ENCODE results near the gene PAX8.

Gene PAX8

GRCh38 chr2:113181258-113182051, 97.3 kb downstream of the PAX8 start:
- DNase-seq: no peak

GRCh38 chr2:113180131-113180946, 98.4 kb downstream of the PAX8 start:
- no peak for DNase-seq

GRCh38 chr2:113179446-113180045, 99.2 kb downstream of the PAX8 start:
- no peak for DNase-seq

GRCh38 chr2:113178891-113179290, 99.8 kb downstream of the PAX8 start:
- DNase-seq: no peak

- DNase-seq: no peak
Measured at GRCh38 chr2:113178069-113178746, 100.5 kb downstream of the PAX8 start.

DNA sequence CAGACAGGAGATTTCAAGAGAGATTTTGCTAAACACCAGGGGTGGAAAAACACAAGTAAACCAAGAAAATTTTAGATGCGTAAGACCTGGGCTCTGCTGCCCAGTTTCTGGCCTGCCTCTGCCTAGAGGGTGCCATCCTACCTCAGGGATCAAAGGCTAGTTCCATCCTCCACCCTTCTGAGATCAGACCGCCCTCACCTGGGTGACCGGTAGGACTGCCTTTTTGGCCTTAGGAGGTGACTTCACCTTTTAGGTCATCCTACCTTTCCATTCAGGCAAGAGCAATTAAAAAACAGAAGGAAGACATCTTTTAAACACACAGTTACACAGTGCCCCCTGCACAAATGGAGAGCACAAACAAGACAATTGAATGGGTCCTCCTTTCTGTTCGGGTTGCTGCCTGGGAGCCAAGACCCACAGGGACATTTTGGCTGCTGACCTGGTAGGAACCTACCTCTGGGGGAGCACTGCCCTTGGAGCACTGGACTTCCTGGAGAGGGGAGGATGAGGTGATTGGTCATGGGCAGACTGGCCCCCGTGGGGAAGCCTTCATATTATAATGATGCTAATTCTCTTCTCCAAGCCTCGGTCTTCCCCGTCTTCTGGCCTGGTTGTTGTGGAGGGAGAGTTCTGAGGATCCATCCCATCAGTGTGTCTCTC, 101.9 kb downstream of the PAX8 start:
- no peak for DNase-seq

DNA sequence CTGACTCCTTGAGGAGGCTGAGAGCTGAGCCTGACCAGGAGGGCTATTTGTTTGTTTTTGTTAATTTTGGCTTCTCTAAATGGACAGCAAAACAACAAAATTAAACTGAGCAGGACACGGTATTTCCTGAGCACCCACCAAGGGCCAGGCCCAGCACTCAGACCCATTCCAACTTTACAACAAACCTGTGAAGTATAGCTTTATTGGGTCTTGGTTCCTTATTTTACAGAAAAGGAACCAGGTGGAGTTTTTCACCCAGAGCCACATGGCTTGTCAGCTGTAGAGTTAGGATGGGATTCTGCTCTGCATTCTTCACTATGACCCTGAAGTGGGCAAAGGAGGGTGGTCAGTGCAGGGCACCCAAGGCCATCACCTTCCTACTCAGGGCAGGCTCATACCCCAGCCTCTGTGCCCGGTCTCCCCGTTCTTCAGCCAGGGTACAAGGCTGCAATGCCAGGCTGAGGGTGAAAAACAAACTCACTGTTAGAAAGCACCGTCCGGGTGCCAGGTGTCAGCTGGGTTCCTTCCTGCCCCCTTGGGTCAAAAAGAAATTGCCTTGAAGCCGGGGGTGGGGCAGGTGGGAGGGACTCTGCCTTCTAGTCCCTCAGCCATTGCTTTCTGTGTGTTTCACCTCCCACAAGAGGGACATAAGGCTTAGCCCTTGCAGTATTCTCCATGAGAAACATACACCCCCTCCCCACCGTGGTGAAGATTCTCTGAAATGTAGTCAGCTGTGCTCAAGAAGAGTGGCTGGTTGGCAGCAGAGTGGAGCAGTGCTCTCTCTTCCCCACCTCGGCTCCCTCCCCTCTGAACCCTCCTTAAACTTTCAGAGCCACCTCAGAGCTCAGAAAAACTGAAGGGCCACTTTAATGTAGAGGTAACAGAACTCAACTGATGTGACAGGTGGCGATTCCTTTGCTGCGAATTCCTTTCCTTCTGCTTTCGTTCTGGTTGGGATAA, 102.7 kb downstream of the PAX8 start:
- DNase-seq: no peak

DNA sequence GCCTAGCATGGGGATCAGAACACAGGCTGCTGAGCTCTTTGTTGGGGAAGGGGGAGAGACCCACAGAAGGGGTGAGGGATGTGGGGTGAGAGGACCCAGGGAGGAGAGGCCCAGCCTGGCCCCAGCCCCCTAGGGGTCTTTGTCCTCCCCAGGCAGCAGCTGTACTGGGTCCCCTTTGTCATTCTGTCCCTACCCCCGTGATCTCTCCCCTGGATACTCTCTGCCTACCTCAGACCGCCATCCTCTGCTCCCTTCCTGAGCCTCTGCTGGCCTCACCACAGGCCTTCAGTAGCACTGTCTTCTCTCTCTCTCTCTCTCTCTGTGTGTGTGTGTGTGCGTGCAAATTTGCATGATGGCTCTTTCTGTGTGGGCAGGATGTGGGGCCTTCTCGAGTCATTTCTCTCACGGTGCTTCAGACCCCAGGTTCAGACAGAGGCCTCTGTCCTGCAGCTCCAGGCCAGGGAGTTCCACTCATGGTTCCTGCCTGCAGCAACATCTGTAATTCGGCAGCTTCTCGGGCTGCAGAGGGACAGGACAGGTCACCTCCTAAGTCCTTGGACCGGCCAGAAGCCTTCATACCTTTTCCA, 103.6 kb downstream of the PAX8 start:
- no peak for DNase-seq

GRCh38 chr2:113174376-113174750, 104.4 kb downstream of the PAX8 start:
- DNase-seq: no peak

DNA sequence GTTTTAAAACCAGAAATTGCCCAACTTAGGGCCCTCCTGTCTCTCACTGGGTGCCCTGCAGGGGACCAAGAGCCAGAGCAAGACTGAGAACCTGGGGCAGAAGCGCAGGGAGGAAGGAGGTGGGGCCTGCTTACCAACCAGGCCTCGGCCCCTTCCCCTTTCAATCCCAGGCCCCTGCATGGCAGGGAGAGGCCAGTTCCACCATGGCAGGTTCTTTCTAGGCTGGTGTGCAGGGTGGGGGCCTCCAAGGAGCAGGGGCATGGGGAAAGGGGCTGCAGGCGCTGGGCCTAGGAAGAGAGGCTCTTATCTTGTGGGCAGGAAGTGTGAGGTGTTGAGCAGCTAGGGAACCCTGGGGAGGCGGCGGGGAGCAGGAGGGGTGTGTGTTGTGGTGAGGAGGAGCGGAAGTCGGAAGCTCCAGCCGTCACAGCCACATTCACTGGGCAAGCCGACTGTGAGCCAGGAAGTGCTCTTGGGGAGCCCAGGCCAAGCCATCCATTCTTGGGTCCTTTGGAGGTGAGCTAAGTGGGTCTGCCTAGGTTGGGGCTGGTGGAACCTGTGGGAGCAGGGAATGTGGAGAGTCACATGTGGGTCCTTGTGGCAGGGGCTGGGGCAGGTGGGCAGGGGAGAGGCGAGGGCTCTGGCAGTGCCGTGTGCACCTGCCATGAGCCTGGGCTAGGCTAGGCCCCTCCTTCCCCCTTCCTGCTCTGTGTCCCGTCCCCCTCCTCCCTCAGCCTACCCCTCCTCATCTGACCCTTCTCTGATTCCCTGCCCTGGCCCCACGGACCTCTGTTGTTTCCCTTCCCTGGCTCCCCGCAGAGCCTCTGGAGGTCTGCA, 105.0 kb downstream of the PAX8 start, which contains the start of gene PSD4:
TSS of gene PSD4 (plus strand) at position 430 of the 834 bp plus-strand sequence. CDS start 8,486 bp downstream, outside the sequence.
- DNase-seq: no peak

DNA sequence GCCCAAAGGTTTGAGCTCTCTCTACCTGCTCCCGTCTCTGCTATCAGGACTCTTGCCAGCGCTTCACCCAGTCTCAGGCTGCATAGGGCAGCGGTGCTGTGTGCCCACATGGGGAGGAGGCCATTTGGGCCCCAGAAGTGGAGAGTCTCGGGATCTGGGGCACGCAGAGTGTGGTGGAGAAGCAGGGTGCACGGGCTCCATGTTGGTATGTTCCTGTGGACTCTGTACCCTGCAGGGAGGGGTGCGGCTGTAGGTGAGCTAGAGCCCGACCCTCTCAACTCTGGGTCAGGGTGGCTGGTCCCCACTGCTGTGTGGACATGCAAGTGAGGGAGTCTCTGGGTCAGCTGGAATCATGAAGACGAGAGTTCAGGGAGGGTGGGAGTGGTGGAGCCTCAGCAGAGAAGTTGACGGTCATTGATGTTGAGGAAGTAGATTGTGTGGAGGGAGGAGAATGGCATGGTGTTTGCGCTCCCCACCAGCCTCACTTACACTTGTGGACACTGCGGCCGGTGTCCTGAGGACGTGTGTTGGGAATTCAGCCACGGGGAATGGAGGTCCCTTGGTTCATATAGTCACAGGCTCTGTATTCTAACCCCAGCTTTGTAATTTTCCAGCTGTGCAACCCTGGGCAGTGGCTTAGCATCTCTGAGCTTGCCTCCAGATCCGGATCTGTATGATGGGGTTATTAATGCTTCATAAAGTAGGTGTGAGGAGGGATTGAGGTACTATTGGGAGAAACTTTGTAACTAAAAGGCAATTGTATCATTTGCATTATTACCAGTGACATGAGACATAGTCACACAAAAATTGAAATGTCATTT, 105.8 kb downstream of the PAX8 start:
- DNase-seq: no peak

- no peak for DNase-seq
Measured at GRCh38 chr2:113171334-113172075, 107.2 kb downstream of the PAX8 start.

DNA sequence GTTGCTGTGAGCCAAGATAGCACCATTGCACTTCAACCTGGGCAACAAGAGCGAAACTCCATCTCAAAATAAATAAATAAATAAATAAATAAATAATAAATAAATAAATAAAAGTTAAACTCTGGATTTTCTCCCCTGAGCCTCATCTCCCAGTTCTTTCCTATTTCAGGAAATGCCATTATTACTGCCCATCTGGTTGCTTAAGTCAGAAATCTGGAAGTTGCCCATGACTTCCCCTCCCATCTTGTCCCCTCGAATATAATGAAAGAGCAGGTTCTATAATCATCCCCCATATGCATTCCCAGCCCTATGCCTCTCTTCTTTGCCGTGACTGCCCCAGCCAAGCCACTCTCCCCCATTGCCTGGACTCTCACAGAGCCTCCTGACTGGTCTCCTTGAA, 109.1 kb downstream of the PAX8 start:
- no peak for DNase-seq

- DNase-seq: no peak
Measured at GRCh38 chr2:113169002-113169530, 109.7 kb downstream of the PAX8 start.

DNA sequence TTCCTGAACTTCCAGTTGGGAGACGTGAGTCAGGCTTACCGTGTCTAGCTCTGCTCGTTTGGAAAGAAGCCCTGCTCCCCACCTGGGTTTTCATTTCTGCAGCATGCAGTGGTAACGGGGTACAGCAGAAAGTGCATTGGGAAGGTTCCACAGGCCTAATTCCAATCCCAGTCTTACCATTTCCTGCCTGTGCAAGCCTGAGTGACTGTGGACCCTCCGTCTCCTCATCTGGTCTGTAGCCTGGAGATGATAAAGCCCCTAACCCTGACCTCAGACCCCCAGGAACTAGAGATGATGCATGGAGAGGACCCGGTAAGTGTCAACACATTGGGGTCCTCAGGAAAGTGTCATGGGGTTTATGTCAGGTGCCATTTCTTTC, 110.8 kb downstream of the PAX8 start:
- DNase-seq: no peak

DNA sequence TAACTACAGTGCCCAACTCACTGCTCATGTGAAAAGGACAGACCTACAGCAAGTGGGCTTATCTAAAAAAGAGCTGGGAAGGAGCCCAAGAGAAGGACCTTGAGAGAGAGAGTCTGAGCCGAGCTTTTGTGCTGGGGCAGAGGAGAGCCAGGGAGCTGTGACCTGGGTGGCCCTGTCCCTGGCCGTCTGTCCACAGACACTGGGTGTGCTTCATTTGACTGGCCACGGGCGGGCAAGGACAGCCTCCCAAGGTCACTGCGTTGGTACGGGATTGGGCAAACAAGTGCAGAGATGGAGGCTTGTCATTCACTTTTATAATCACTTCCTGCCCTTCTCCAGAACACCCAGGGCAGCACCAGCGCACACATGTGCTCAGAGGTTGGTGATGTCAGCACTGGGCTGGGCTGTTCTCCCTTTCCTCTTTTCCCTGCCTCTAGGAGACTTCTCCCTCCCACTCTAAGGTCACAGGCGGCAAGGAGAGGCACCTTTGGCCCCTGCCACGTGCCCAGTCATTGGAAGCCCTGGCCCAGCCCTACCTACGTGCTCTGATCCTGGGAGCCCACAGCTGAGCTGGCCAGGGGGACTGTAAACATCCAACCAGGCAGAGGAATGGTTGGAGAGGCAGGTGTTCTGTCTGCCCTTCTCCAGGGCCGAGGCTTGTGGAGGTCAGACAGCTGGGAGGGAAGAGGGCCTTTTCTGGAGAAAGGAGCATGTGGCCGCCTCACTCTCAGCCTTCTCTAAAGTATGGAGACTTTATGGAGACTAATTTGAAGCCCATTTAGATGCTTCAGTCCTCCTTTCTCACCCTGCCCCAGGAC, 111.4 kb downstream of the PAX8 start:
- DNase-seq: no peak

DNA sequence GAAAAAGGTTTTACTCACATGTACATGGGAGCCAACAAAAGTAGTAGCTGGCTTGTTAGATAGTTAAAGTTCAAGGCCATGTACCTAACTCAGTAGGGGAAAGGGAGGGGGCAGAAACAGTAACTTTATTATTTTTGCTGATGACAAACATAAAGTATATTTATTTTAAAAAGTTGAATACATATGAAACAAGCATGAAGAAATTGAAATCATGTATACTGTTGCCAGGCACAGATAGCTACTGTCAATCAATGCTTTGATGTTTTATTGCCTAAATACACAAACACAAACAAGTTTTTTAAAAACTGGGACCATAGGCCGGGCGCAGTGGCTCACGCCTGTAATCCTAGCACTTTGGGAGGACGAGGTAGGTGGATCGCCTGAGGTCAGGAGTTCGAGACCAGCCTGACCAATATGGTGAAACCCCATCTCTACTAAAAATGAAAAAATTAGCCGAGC, 112.5 kb downstream of the PAX8 start:
- DNase-seq: no peak
